Natural killer cell (primary cell): Measurements from ENCODE around the gene FPR2. TPM values are rescaled to one million over a fixed set of nuclear protein-coding genes. Genes with fewer than 3 reads are reported as not detected.

Experiments
- ATAC-seq, 3 donors: fragments of 150-1000 bp in 2 of 3; fragments of 200-7000 bp in 1 of 3; cut with Tn5 transposase; 1 replicate in 1 of 3; 2 replicates in 2 of 3; pipeline ENCODE4 v1.10.0; 2021; ENCODE audit warnings: mild to moderate bottlenecking in 2 of 3, moderate library complexity in 2 of 3
- DNase-seq, 2 donors: peaks; one replicate each; pipeline versions ENCODE4 v3.0.0 to v3.0.0-alpha.2; 2013 to 2021; ENCODE audit warnings: mixed read lengths in 1 of 2
- H3K27ac ChIP-seq: one replicate; pipeline ENCODE4 v1.5.1; 2013; ENCODE audit warnings: mild to moderate bottlenecking, low read length
- H3K27me3 ChIP-seq: one replicate; pipeline ENCODE4 v1.6.1; 2013; ENCODE audit warnings: low read length; ENCODE audit not compliant: control insufficient read depth, insufficient read depth
- H3K36me3 ChIP-seq: one replicate; pipeline ENCODE4 v1.6.1; 2013; ENCODE audit warnings: low read length; ENCODE audit not compliant: control insufficient read depth, insufficient read depth
- H3K4me1 ChIP-seq: one replicate; pipeline ENCODE4 v1.6.1; 2013; ENCODE audit warnings: low read length; ENCODE audit not compliant: control insufficient read depth, insufficient read depth
- H3K4me3 ChIP-seq: one replicate; pipeline ENCODE4 v1.5.1; 2013; ENCODE audit warnings: low read length
- H3K9me3 ChIP-seq: one replicate; pipeline ENCODE4 v1.6.1; 2013; ENCODE audit warnings: low read length; ENCODE audit not compliant: control insufficient read depth, insufficient read depth
- H3K27ac Mint-ChIP-seq, 2 donors: one replicate each; pipeline ENCODE4 v1.8.0; 2022; ENCODE audit warnings: mild to moderate bottlenecking in 2 of 2, mixed read lengths in 2 of 2, moderate library complexity in 1 of 2
- H3K27me3 Mint-ChIP-seq, 2 donors: one replicate each; pipeline ENCODE4 v1.8.0; 2022; ENCODE audit warnings: low read depth in 2 of 2, mixed read lengths in 2 of 2
- H3K36me3 Mint-ChIP-seq: one replicate; pipeline ENCODE4 v1.8.0; 2022; ENCODE audit warnings: mixed read lengths
- H3K4me1 Mint-ChIP-seq, 2 donors: one replicate each; pipeline ENCODE4 v1.8.0; 2022; ENCODE audit warnings: mixed read lengths in 2 of 2
- H3K4me3 Mint-ChIP-seq: one replicate; pipeline ENCODE4 v1.8.0; 2022; ENCODE audit warnings: mild to moderate bottlenecking, moderate library complexity, mixed read lengths
- H3K9me3 Mint-ChIP-seq, 2 donors: one replicate each; pipeline ENCODE4 v1.8.0; 2022; ENCODE audit warnings: mixed read lengths in 2 of 2
- WGBS: methylation state at CpG from one replicate; pipeline ENCODE4 v1.1.7; 2013; ENCODE audit warnings: missing lambda C conversion rate; ENCODE audit not compliant: insufficient coverage; 5-methylcytosine and 5-hydroxymethylcytosine counted together
- intact Hi-C: fragments of 100-400 bp; cut with micrococcal nuclease; formaldehyde crosslinking; loops from one replicate; pipeline ENCODE4 v1.14.2; 2022
- total RNA-seq, 4 donors: library from RNA; stranded (reverse); fragments of 120-200 nt in 1 of 4; gene quantifications; one replicate each; pipeline versions ENCODE4 v1.2.3 to v1.2.4, GENCODE V29; 2013 to 2022
- TF ChIP-seq, protein P1 (sequence below): fragments of 200-600 bp; IDR thresholded peaks from one replicate; pipeline ENCODE4 v1.8.0; 2022; ENCODE audit warnings: antibody characterized with exemption

Gene FPR2
- total RNA-seq, 3 donors from 2014 or later (not counting 1 experiment from before 2014, with no cell fraction given) = 0.28 to 2.1 (median 0.59) TPM

DNA sequence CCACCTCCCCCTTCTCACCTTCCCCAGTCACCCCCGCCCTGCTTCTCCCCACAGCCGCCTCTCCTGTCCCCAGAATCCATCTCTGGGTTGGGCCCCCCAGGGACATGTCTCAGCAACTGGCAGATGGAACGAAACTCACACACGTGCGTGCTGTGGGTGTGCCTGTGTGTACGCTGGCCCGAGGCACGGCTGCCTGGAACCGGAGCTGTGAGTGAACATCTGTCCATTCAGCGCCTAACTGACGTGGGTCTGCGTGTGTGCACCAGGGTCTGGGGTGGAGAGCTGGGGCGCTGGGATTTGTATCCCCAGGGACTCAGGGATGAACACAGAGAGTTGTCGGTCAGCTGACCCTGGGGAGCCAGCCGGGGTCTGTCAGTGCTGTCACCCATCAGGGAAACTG lies 36.4 kb upstream of the FPR2 start:
- H3K9me3 ChIP-seq = no peaks in the 10 kb centered on the region
- peaks cover 8% of the 10 kb centered on the region for H3K27me3 ChIP-seq
- TF ChIP-seq, protein P1, sequence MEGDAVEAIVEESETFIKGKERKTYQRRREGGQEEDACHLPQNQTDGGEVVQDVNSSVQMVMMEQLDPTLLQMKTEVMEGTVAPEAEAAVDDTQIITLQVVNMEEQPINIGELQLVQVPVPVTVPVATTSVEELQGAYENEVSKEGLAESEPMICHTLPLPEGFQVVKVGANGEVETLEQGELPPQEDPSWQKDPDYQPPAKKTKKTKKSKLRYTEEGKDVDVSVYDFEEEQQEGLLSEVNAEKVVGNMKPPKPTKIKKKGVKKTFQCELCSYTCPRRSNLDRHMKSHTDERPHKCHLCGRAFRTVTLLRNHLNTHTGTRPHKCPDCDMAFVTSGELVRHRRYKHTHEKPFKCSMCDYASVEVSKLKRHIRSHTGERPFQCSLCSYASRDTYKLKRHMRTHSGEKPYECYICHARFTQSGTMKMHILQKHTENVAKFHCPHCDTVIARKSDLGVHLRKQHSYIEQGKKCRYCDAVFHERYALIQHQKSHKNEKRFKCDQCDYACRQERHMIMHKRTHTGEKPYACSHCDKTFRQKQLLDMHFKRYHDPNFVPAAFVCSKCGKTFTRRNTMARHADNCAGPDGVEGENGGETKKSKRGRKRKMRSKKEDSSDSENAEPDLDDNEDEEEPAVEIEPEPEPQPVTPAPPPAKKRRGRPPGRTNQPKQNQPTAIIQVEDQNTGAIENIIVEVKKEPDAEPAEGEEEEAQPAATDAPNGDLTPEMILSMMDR = no peak
- no peak overlapping the region for H3K27ac ChIP-seq
- H3K9me3 Mint-ChIP-seq = no peaks in the 10 kb centered on the region
- no peaks in the 10 kb centered on the region for H3K36me3 Mint-ChIP-seq
- no peaks in the 10 kb centered on the region for H3K36me3 ChIP-seq
- ATAC-seq (no peak), DNase-seq (no peak)
- H3K4me3 ChIP-seq = no peak overlapping the region
- H3K4me1 Mint-ChIP-seq = peaks cover 0 to 5% of the 10 kb centered on the region in 2 donors
- intact Hi-C loops = no loop called here
- 75% methylated on average over 15 of the region's 15 CpGs for WGBS
- H3K27me3 Mint-ChIP-seq = peaks cover 38 to 44% of the 10 kb centered on the region in 2 donors
- no peak overlapping the region for H3K27ac Mint-ChIP-seq
- no peak overlapping the region for H3K4me3 Mint-ChIP-seq
- no peaks in the 10 kb centered on the region for H3K4me1 ChIP-seq

DNA sequence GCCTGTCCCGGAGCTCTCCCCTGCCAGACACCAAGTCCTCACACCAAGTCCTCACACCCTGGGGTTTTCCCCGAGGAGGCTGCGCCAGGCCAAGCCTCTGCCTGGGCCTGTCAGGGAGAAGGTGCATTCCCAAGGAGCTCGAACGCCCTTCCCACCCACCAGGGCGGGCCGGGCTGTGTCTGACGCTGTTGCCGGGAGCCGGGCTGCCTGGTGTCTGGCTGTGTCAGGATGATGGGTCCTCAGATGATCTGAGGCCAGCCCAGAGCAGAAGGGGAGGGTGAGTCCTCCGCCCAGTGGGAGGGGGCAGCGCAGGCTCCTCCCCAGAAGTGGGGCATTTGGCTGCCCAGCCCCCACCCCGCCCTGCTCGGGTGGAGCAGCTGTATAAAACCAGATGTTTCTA lies 34.9 kb upstream of the FPR2 start:
- Histone ChIP-seq H3K36me3 (no peaks in the 10 kb centered on the region), H3K4me3 (no peak overlapping the region), H3K27me3 (peaks cover 4% of the 10 kb centered on the region), H3K4me1 (no peaks in the 10 kb centered on the region), H3K9me3 (peaks cover 6% of the 10 kb centered on the region), H3K27ac (no peak overlapping the region)
- no peaks in the 10 kb centered on the region for H3K4me1 Mint-ChIP-seq
- H3K4me3 Mint-ChIP-seq = no peak overlapping the region
- H3K36me3 Mint-ChIP-seq = no peaks in the 10 kb centered on the region
- H3K9me3 Mint-ChIP-seq = peaks cover 0 to 4% of the 10 kb centered on the region in 2 donors
- WGBS = 72% methylated on average over 14 of the region's 14 CpGs
- H3K27ac Mint-ChIP-seq = no peak overlapping the region
- H3K27me3 Mint-ChIP-seq = peaks cover 31 to 37% of the 10 kb centered on the region in 2 donors
- TF ChIP-seq, protein P1 = no peak
- ATAC-seq (no peak), DNase-seq (no peak)
- intact Hi-C loops = no loop called here

DNA sequence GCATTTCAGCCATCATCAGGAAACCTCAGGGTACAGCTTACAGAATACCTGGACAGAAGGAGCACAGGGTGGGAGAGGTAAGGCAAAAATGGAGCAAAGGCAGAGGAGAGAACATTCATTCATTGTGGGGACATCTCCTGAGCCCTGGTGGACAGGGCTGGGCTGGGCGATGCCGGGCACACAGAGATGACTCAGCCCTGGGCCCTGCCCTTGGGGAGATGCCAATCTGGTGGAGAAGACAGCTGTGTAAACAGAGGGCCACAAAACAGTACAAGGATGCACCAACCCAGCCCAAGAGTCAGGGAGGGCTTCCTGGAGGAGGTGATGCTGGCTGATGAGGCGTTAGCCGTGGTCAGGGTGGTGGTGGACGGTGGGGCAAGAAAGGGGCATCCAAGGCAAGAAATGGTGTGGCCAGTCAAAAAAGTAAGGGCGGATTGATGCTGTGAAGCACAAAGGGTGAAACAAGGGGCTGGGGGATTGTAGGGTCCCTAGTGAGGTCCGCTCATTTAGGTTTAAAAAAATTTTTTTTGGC lies 33.6 kb upstream of the FPR2 start:
- H3K27ac Mint-ChIP-seq = no peak overlapping the region
- intact Hi-C loops = no loop called here
- Histone ChIP-seq H3K27me3 (peaks cover 2% of the 10 kb centered on the region), H3K9me3 (peaks cover 8% of the 10 kb centered on the region), H3K36me3 (no peaks in the 10 kb centered on the region), H3K27ac (no peak overlapping the region), H3K4me3 (no peak overlapping the region), H3K4me1 (no peaks in the 10 kb centered on the region)
- no peak for DNase-seq
- H3K4me3 Mint-ChIP-seq = no peak overlapping the region
- 89% methylated on average over 7 of the region's 7 CpGs for WGBS
- H3K4me1 Mint-ChIP-seq = no peaks in the 10 kb centered on the region
- TF ChIP-seq, protein P1 = no peak
- peaks cover 2 to 4% of the 10 kb centered on the region in 2 donors for H3K9me3 Mint-ChIP-seq
- peaks cover 31 to 35% of the 10 kb centered on the region in 2 donors for H3K27me3 Mint-ChIP-seq
- no peaks in the 10 kb centered on the region for H3K36me3 Mint-ChIP-seq
- ATAC-seq = no peak

DNA sequence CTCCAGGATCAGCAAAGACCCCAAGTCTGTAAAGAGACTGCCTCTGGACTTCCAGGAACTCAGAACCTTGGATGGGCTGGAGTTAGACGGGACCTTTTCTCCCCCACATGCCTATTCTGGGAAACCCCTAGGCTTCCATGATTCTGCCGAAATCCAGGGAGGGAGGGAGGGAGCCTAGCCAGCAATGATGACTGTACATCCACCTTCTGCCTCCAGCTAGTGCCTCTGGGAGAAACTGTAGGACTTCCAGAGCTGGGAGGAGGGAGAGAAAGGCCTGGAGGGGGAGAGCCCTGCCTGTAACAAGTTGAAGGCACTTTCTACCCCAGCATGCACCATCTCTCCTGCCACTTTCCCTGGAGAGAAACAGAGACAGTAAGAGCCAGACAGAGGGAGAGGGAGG lies 31.2 kb upstream of the FPR2 start:
- no peaks in the 10 kb centered on the region for H3K36me3 ChIP-seq
- intact Hi-C loops = no loop called here
- H3K27me3 Mint-ChIP-seq = peaks cover 11 to 20% of the 10 kb centered on the region in 2 donors
- no peaks in the 10 kb centered on the region for H3K4me1 ChIP-seq
- H3K36me3 Mint-ChIP-seq = no peaks in the 10 kb centered on the region
- peaks cover 8% of the 10 kb centered on the region for H3K9me3 ChIP-seq
- H3K27ac Mint-ChIP-seq = no peak overlapping the region
- TF ChIP-seq, protein P1 = no peak
- H3K27me3 ChIP-seq = peaks cover 2% of the 10 kb centered on the region
- no peak overlapping the region for H3K4me3 Mint-ChIP-seq
- peaks cover 2 to 4% of the 10 kb centered on the region in 2 donors for H3K9me3 Mint-ChIP-seq
- H3K27ac ChIP-seq = no peak overlapping the region
- ATAC-seq (no peak), DNase-seq (no peak)
- no peaks in the 10 kb centered on the region for H3K4me1 Mint-ChIP-seq
- WGBS = 60% methylated on average over 2 of the region's 2 CpGs
- H3K4me3 ChIP-seq = no peak overlapping the region
